Mucosa of descending colon (tissue), 3 donors: ENCODE results near the gene ASCL2. TPM values are rescaled to one million over a fixed set of nuclear protein-coding genes. Genes with fewer than 3 reads are reported as not detected.

Experiments
- ATAC-seq: fragments of 200-7000 bp; cut with Tn5 transposase; one replicate; pipeline ENCODE4 v1.9.1; 2020; ENCODE audit warnings: mild to moderate bottlenecking, moderate library complexity
- DNase-seq, 3 donors: peaks; one replicate each; pipeline ENCODE4 v3.0.0-alpha.2; 2020
- H3K36me3 ChIP-seq: fragments of 200-600 bp; one replicate; pipeline ENCODE4 v1.8.0; 2021; ENCODE audit warnings: low read depth, mild to moderate bottlenecking
- H3K4me1 ChIP-seq: fragments of 200-600 bp; one replicate; pipeline ENCODE4 v1.8.0; 2021; ENCODE audit warnings: low read depth, mild to moderate bottlenecking
- H3K4me3 ChIP-seq: fragments of 200-600 bp; one replicate; pipeline ENCODE4 v1.8.0; 2021; ENCODE audit warnings: mild to moderate bottlenecking
- H3K9me3 ChIP-seq: fragments of 200-600 bp; one replicate; pipeline ENCODE4 v1.8.0; 2021; ENCODE audit warnings: mild to moderate bottlenecking
- intact Hi-C, 2 donors: fragments of 100-400 bp; cut with DNase I in 1 of 2; cut with micrococcal nuclease in 1 of 2; formaldehyde crosslinking; loops; one replicate each; pipeline versions ENCODE4 v1.11.0 to v1.11.1; 2022; cut with DNase I, micrococcal nuclease
- long read RNA-seq, 2 donors: library from polyadenylated mRNA; unstranded; transcript quantifications; one replicate each; pipeline ENCODE4 v2.0.0, GENCODE V29; 2019 to 2021
- total RNA-seq, 3 donors: library from RNA; stranded (reverse); fragmentation: NEBNext Ultra II Directional in 2 of 3; extraction: Animal tissue kit (Norgen Biotek cat#: 25700) in 2 of 3; gene quantifications; one replicate each; pipeline versions ENCODE4 v1.2.1 to v1.2.4, GENCODE V29; 2021 to 2023
- TF ChIP-seq, protein P1 (sequence below): fragments of 200-600 bp; IDR thresholded peaks from one replicate; pipeline ENCODE4 v1.8.0; 2022; ENCODE audit warnings: antibody characterized with exemption, mild to moderate bottlenecking
- donor health status: DM: no; HTN: no; CAD: no; lungs with moderate emphysema.
- donor health status: DM: no; HTN: no; CAD: no.
- donor health status: DM: no; HTN: yes; CAD: no.

Gene ASCL2, protein sequence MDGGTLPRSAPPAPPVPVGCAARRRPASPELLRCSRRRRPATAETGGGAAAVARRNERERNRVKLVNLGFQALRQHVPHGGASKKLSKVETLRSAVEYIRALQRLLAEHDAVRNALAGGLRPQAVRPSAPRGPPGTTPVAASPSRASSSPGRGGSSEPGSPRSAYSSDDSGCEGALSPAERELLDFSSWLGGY
- 1 to 10 TPM; 2.6 to 8.4 (median 8.1) TPM for total RNA-seq
- long read RNA-seq, donor 1, transcript ASCL2-201 (2 exons, 1,852 nt): major isoform, 10 of 10 reads
- long read RNA-seq, donor 1, partial matches to known transcripts: 0 of 10 reads
- long read RNA-seq, donor 1, other reads (novel, unspliced or antisense): 0 of 10 reads
- long read RNA-seq, donor 2, transcript ASCL2-201 (2 exons, 1,852 nt): major isoform, 5 of 6 reads
- long read RNA-seq, donor 2, partial matches to known transcripts: 0 of 6 reads
- long read RNA-seq, donor 2, other reads (novel, unspliced or antisense): 1 of 6 reads

DNA sequence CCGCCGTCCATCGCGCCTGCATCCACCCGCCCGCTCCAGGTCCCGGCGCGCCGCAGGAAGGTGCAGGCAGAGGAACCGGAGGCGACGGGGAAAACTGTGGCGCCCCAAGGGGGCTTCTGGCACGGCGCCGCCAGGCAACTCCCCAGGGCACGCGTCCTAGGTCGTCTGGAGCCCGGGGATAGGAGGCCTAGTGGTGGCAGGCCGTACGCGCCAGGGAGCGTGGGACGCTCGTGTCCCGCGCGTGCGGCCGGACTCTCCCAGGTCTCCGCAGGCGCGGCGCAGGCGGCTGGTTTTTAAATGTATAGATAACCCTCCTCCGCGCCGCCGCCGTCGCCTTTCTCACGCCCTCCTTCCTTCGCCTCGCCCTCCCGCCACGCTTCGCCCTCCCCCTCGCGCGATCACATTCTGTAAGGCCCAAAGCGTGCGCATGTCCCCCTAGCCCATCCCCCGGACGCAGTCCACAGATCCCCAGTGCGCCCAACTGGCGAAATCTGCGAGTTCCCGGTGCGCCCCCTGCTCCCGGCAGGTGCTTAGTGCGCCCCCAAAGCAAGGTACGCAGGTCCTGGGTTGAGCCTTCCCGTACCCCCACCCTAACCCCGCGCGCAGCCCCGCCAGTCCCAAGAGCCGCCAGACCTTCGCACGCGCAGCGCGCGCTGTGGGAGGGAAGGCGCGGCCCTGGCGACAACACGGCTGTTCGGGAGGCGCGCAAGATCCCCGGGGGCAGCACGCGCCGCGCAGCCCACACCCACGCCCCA is at the start of gene ASCL2:
TSS of gene ASCL2 (minus strand) at position 267 of the 755 bp plus-strand sequence. CDS start at position 11, 256 bp downstream.
- peak in 2 of 3 donors; percentile 23 to 63 for DNase-seq
- Histone ChIP-seq H3K36me3 (no peaks in the 10 kb centered on the region), H3K4me3 (no peak within 1 kb of the TSS), H3K4me1 (peaks cover 32% of the 10 kb centered on the region), H3K9me3 (no peaks in the 10 kb centered on the region)
- TF ChIP-seq, protein P1, sequence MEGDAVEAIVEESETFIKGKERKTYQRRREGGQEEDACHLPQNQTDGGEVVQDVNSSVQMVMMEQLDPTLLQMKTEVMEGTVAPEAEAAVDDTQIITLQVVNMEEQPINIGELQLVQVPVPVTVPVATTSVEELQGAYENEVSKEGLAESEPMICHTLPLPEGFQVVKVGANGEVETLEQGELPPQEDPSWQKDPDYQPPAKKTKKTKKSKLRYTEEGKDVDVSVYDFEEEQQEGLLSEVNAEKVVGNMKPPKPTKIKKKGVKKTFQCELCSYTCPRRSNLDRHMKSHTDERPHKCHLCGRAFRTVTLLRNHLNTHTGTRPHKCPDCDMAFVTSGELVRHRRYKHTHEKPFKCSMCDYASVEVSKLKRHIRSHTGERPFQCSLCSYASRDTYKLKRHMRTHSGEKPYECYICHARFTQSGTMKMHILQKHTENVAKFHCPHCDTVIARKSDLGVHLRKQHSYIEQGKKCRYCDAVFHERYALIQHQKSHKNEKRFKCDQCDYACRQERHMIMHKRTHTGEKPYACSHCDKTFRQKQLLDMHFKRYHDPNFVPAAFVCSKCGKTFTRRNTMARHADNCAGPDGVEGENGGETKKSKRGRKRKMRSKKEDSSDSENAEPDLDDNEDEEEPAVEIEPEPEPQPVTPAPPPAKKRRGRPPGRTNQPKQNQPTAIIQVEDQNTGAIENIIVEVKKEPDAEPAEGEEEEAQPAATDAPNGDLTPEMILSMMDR: no peak
- peak; percentile 28 for ATAC-seq
- intact Hi-C loops: no loop called here

DNA sequence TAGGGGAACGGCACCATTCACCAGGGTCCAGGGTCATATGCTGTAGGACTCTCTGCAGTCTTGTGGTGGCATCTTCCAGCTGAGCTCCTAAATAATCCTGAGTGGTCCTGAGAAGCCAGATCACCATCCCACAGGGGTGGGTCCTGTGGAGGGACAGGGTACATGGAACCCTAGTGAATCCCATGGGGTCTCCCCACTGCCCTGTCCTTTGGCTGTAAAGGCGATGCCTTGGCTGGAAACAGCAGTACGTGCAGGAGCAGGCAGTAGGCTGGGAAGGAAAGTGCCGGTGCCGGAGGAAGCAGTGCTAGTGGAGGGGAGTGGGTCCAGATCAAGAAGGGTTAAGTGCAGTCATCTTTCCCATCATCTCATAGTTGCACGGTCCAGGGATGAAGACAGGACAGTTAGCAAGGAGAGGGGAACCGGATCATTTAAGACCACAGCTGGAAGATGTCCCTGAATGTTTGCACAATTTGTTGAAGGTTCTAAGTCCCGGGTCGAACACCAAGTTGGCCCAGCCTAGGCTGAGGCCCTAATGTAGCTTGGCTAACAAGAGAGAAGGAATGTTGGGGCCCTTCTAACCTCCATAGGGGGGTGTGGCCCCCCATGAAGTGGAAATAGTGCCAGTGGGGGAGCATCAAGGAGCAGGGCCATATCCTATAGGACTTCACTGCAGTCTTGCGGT is 49.5 kb upstream of the ASCL2 start:
- TF ChIP-seq, protein P1: no peak

DNA sequence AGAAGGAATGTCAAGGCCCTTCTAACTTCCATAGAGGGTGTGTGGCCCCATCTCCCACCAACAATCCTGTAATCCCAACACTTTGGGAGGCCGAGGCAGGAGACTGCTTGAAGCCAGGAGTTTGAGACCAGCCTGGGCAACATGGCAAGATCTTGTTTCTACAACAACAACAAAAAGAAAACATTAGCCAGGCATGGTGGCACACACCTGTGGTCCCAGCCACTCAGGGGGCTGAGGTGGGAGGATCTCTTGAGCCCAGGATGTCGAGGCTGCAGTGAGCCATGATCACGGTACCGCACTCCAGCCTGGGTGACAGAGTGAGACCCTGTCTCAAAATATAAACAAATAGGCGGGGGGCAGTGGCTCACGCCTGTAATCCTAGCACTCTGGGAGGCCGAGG is 48.3 kb upstream of the ASCL2 start:
- ATAC-seq (no peak), DNase-seq (no peak)
- no peaks in the 10 kb centered on the region for H3K9me3 ChIP-seq
- TF ChIP-seq, protein P1: no peak
- H3K4me1 ChIP-seq: peaks cover 6% of the 10 kb centered on the region
- intact Hi-C loops: no loop called here
- no peaks in the 10 kb centered on the region for H3K36me3 ChIP-seq
- no peak overlapping the region for H3K4me3 ChIP-seq

More for the DNA sequence above, 49.5 kb upstream of the ASCL2 start:
- Histone ChIP-seq H3K9me3 (no peaks in the 10 kb centered on the region), H3K36me3 (no peaks in the 10 kb centered on the region), H3K4me1 (no peaks in the 10 kb centered on the region), H3K4me3 (no peak overlapping the region)
- no peak for ATAC-seq
- no peak for DNase-seq
- intact Hi-C loops: loop anchor here in 1 of 2 donors (2.0 kb wide), 1 partner anchor 43 kb away; no protein-coding TSS in a partner anchor

DNA sequence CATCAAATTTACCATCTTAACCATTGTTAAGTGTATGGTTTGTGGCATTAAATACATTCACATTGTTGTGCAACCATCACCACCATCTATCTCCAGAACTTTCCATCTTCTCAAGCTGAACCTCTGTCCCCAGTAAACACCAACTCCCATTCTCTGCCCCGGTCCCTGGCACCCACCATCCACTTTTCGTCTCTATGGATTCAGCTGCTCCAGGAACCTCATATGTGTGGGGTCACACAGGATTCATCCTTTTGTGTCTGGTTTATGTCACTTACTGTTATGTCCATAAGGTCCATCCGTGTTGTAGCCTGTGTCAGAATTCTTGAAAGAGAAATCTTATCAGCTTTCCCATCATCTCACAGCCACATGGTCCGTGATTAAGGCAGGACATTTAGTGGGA is 47.7 kb upstream of the ASCL2 start:
- no peak for ATAC-seq
- TF ChIP-seq, protein P1: no peak
- H3K36me3 ChIP-seq: no peaks in the 10 kb centered on the region
- intact Hi-C loops: no loop called here
- DNase-seq: no peak
- no peaks in the 10 kb centered on the region for H3K9me3 ChIP-seq
- no peak overlapping the region for H3K4me3 ChIP-seq
- peaks cover 6% of the 10 kb centered on the region for H3K4me1 ChIP-seq

DNA sequence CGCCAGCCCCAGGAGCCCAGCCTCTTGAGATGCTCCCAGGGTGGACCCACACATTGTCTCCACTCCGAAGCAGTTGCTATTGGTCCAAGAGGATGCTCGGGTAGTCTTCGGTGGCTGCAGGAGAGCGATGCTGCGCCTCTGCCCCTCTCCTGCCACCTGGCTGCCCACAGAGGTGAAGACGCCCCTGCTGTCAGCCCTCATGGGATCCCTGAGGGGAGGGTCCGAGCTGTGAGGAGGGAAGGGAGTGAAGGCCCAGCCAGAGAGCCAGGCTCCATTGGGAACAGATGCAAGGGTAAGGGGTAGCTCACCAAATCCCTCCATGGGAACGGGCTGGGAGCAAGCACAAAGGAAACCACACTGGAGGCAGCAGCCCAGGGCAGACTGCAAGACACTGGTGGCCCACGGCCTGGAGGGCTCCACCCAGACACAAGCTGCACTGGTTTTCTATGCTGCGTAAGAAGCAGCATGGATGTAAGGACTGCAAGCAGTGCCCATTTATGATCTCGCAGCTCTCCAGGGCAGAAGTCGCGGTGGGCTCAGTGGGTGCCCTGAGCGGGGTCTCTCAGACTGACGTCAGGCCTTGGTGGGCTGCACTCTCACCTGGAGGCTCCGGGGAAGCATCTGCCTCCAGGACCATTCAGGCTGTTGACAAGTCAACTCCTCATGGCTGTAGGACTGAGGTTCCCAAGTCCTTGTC is 47.1 kb upstream of the ASCL2 start:
- ATAC-seq (no peak), DNase-seq (no peak)
- TF ChIP-seq, protein P1: no peak
- Histone ChIP-seq H3K4me1 (peaks cover 6% of the 10 kb centered on the region), H3K36me3 (no peaks in the 10 kb centered on the region), H3K9me3 (no peaks in the 10 kb centered on the region), H3K4me3 (no peak overlapping the region)
- intact Hi-C loops: no loop called here
